Upper lobe of left lung (tissue), 6 donors: ENCODE measurements around the gene ERCC4. TPM values are rescaled to one million over a fixed set of nuclear protein-coding genes. Genes with fewer than 3 reads are reported as not detected.

Experiments used
- ATAC-seq, 2 donors: fragments of 200-7000 bp; cut with Tn5 transposase; one replicate each; pipeline ENCODE4 v1.9.1; 2022; ENCODE audit warnings: mild to moderate bottlenecking in 2 of 2, moderate library complexity in 2 of 2; ENCODE audit not compliant: low FRiP score in 2 of 2
- DNase-seq, 2 donors: peaks; one replicate each; pipeline ENCODE4 v3.0.0-alpha.2; 2019 to 2020
- H3K27ac ChIP-seq, 4 donors: fragments of 200-600 bp; sonication (generic); one replicate each; pipeline ENCODE4 v1.5.1; 2016 to 2019
- H3K27me3 ChIP-seq, 4 donors: fragments of 200-600 bp; sonication (generic); one replicate each; pipeline ENCODE4 v1.5.1; 2017 to 2019
- H3K36me3 ChIP-seq, 4 donors: fragments of 200-600 bp; sonication (generic); one replicate each; pipeline ENCODE4 v1.5.1; 2016 to 2019
- H3K4me1 ChIP-seq, 4 donors: fragments of 200-600 bp; sonication (generic); one replicate each; pipeline ENCODE4 v1.5.1; 2018 to 2019
- H3K4me3 ChIP-seq, 4 donors: fragments of 200-600 bp; sonication (generic); one replicate each; pipeline ENCODE4 v1.5.1; 2017 to 2019; ENCODE audit warnings: mild to moderate bottlenecking in 2 of 4, moderate library complexity in 1 of 4
- H3K9me3 ChIP-seq, 4 donors: fragments of 200-600 bp; sonication (generic); one replicate each; pipeline ENCODE4 v1.5.1; 2018 to 2019
- EP300 ChIP-seq, 4 donors: sonication (generic); formaldehyde crosslinking; IDR thresholded peaks; one replicate each; pipeline ENCODE4 v1.5.1; 2017; ENCODE audit warnings: antibody characterized with exemption in 4 of 4, control low read depth in 2 of 4
- POLR2A ChIP-seq, 4 donors: fragments of 450-650 bp; IDR thresholded peaks; one replicate each; pipeline ENCODE4 v1.5.1; 2016 to 2017; ENCODE audit warnings: antibody characterized with exemption in 4 of 4, mild to moderate bottlenecking in 2 of 4
- POLR2AphosphoS5 ChIP-seq, 2 donors: sonication (generic); formaldehyde crosslinking; IDR thresholded peaks; one replicate each; pipeline ENCODE4 v1.5.1; 2017; ENCODE audit warnings: antibody characterized with exemption in 2 of 2
- WGBS, 2 donors: methylation state at CpG; one replicate each; pipeline ENCODE4 v1.1.5; 2017 to 2018; 5-methylcytosine and 5-hydroxymethylcytosine counted together
- total RNA-seq, 6 donors: library from RNA; depleted of rRNA in 4 of 6; stranded (reverse); fragments of >200 nt in 4 of 6; gene quantifications; one replicate each; pipeline versions ENCODE4 v1.1.0 to v1.2.1, GENCODE V29; 2016 to 2021
- TF ChIP-seq, protein P1 (sequence below), 6 experiments: fragments of 450-650 bp in 4 of 6; fragments of 200-600 bp in 2 of 6; sonication (generic) in 2 of 6; IDR thresholded peaks; one replicate each; pipeline ENCODE4 v1.5.1; 2016 to 2019; ENCODE audit warnings: antibody characterized with exemption in 6 of 6
- donor health status: DM: no; HTN: no; CAD: no; lungs with moderate emphysema.
- donor health status: DM: no; HTN: yes; CAD: no; lungs with severe emphysema.

ERCC4 gene
- total RNA-seq, 6 donors from 2014 or later, result 4.2 to 12.1 (median 7.5) TPM

DNA sequence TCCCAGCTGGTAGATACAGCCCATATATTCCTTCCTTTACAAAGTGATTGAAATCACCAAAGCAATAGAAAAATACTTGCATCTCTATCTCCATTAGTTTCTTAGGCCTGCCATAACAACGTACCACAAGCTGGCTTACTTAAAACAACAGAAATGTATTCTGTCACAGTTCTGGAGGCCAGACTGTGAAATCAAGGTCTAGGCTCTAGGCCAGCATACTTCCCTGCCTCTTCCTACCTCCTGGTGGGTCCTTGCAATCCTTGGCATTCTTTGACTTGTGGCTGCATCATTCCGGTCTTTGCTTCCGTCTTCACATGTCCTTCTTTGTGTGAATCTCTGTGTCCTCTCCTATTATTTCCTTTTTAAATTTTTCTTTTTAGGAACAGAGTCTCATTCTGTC, 62.5 kb downstream of the ERCC4 start:
- Histone ChIP-seq H3K36me3 (no peaks in the 10 kb centered on the region), H3K9me3 (peaks cover 0 to 3% (median 0%) of the 10 kb centered on the region in 4 donors), H3K4me3 (no peak overlapping the region), H3K4me1 (no peaks in the 10 kb centered on the region), H3K27ac (no peak overlapping the region), H3K27me3 (no peaks in the 10 kb centered on the region)
- 79 to 90% methylated on average over 3 of the region's 3 CpGs for WGBS, 2 donors
- DNase-seq, result no peak
- TF ChIP-seq EP300 (IDR thresholded peaks at IDR 0.05), result no peak
- no peak for TF ChIP-seq POLR2A (IDR thresholded peaks at IDR 0.05)
- no peak for ATAC-seq

DNA sequence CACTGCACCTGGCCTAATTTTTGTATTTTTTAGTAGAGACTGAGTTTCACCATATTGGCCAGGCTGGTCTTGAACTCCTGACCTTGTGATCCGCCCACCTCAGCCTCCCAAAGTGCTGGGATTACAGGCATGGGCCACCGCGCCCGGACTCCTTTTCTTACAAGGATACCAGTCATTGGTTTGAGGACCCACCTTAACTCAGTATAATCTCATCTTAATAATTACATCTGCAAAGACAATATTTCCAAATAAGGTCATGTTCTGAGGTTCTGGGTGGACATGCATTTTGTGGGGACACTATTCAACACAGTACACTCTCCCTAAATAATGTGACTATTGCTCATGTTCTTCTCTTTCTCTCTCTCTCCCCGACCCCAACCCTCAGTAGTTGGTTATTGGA, 63.7 kb downstream of the ERCC4 start:
- no peak for TF ChIP-seq EP300 (IDR thresholded peaks at IDR 0.05)
- TF ChIP-seq POLR2AphosphoS5 (IDR thresholded peaks at IDR 0.05), result no peak
- TF ChIP-seq POLR2A (IDR thresholded peaks at IDR 0.05), result no peak
- TF ChIP-seq, protein P1, sequence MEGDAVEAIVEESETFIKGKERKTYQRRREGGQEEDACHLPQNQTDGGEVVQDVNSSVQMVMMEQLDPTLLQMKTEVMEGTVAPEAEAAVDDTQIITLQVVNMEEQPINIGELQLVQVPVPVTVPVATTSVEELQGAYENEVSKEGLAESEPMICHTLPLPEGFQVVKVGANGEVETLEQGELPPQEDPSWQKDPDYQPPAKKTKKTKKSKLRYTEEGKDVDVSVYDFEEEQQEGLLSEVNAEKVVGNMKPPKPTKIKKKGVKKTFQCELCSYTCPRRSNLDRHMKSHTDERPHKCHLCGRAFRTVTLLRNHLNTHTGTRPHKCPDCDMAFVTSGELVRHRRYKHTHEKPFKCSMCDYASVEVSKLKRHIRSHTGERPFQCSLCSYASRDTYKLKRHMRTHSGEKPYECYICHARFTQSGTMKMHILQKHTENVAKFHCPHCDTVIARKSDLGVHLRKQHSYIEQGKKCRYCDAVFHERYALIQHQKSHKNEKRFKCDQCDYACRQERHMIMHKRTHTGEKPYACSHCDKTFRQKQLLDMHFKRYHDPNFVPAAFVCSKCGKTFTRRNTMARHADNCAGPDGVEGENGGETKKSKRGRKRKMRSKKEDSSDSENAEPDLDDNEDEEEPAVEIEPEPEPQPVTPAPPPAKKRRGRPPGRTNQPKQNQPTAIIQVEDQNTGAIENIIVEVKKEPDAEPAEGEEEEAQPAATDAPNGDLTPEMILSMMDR (IDR thresholded peaks at IDR 0.05), result no peak
- Histone ChIP-seq H3K4me3 (no peak overlapping the region), H3K27me3 (no peaks in the 10 kb centered on the region), H3K4me1 (no peaks in the 10 kb centered on the region), H3K36me3 (no peaks in the 10 kb centered on the region), H3K27ac (no peak overlapping the region), H3K9me3 (peaks cover 0 to 3% (median 0%) of the 10 kb centered on the region in 4 donors)
- 75 to 85% methylated on average over 5 of the region's 5 CpGs for WGBS, 2 donors
- no peak for DNase-seq
- ATAC-seq, result no peak

DNA sequence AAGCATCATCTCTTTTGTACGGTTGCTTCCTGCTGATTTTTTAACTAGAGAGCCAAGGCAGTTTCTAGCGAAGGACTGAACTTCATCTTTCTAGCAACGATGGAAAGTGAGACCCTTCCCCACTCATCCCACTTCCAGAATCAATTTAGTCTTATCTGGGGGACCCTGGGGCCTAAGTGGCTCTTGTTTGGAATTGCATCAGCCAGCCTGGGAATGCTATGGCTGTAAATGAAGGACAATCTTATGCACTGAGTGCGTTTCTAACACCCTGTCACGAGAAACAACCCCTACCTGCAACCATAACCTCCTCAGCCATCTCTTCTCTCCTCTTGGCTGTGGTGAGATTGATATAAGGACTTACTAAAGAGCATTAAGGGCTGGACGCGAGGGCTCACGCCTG, 64.8 kb downstream of the ERCC4 start:
- TF ChIP-seq, protein P1 (IDR thresholded peaks at IDR 0.05), result no peak
- TF ChIP-seq POLR2AphosphoS5 (IDR thresholded peaks at IDR 0.05), result no peak
- no peak for TF ChIP-seq EP300 (IDR thresholded peaks at IDR 0.05)
- TF ChIP-seq POLR2A (IDR thresholded peaks at IDR 0.05), result no peak
- Histone ChIP-seq H3K9me3 (peaks cover 0 to 3% (median 0%) of the 10 kb centered on the region in 4 donors), H3K4me3 (no peak overlapping the region), H3K27ac (no peak overlapping the region), H3K36me3 (no peaks in the 10 kb centered on the region), H3K27me3 (no peaks in the 10 kb centered on the region), H3K4me1 (no peaks in the 10 kb centered on the region)
- no peak for DNase-seq
- WGBS, 2 donors, result 84 to 86% methylated on average over 8 of the region's 8 CpGs
- no peak for ATAC-seq

DNA sequence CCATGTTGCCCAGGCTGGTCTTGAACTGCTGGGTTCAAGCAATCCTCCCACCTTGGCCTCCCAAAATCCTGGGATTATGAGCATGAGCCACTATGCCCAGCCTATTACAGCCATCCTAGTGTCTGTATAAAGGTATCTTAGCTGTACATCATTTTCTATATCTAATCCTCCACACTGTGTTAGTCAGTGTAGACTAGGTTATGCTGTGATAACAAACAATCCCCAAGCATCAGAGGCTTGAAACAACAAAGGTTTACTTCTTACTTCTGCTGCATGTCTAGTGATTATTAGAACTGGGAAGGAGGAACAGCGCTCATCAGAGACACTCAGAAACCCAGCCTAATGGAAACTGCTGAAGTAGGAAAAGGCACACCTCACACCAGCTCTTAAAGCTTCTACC, 68.1 kb downstream of the ERCC4 start:
- H3K4me1 ChIP-seq, result no peaks in the 10 kb centered on the region
- no peak overlapping the region for H3K27ac ChIP-seq
- WGBS, 2 donors, result 93 to 100% methylated on average over 1 of the region's 1 CpG
- no peak for DNase-seq
- H3K27me3 ChIP-seq, result no peaks in the 10 kb centered on the region
- ATAC-seq, result no peak
- H3K36me3 ChIP-seq, result no peaks in the 10 kb centered on the region
- H3K9me3 ChIP-seq, result no peaks in the 10 kb centered on the region
- TF ChIP-seq POLR2AphosphoS5 (IDR thresholded peaks at IDR 0.05) (no peak), POLR2A (IDR thresholded peaks at IDR 0.05) (no peak), EP300 (IDR thresholded peaks at IDR 0.05) (no peak)
- TF ChIP-seq, protein P1 (IDR thresholded peaks at IDR 0.05), result no peak
- H3K4me3 ChIP-seq, result no peak overlapping the region

DNA sequence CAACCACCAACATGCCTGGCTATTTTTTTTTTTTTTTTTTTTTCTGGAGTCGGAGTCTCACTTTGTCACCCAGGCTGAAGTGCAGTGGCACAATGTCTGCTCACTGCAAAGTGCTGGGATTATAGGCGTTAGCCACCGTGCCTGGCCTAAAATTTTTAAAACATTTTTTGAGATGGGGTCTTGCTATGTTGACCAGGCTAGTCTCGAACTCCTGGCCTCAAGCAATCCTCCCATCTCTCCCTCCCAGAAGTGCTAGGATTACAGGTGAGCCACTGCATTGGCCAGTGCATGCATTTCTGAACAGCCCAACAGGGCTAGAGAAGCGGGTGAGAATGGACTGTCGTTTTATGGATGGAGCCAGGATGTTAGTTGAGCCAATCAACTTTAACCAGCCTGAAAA, 72.4 kb downstream of the ERCC4 start:
- DNase-seq (no peak), ATAC-seq (no peak)
- Histone ChIP-seq H3K27me3 (no peaks in the 10 kb centered on the region), H3K36me3 (no peaks in the 10 kb centered on the region), H3K4me3 (no peak overlapping the region), H3K4me1 (peaks cover 0 to 8% (median 0%) of the 10 kb centered on the region in 4 donors), H3K27ac (no peak overlapping the region), H3K9me3 (no peaks in the 10 kb centered on the region)
- WGBS, 2 donors, result 90% methylated on average over 6 of the region's 6 CpGs
- TF ChIP-seq POLR2AphosphoS5 (IDR thresholded peaks at IDR 0.05), result no peak
- TF ChIP-seq, protein P1 (IDR thresholded peaks at IDR 0.05), result no peak
- no peak for TF ChIP-seq EP300 (IDR thresholded peaks at IDR 0.05)
- TF ChIP-seq POLR2A (IDR thresholded peaks at IDR 0.05), result no peak
